Thoracic aorta (tissue), 2 donors: Measurements from ENCODE around the gene KHK. TPM values are rescaled to one million over a fixed set of nuclear protein-coding genes. Genes with fewer than 3 reads are reported as not detected.

Source experiments
- ATAC-seq: fragments of 150-250 bp; one replicate; pipeline ENCODE4 v1.8.0; 2017; ENCODE audit warnings: low read depth; ENCODE audit not compliant: insufficient number of reproducible peaks, low FRiP score
- DNase-seq: peaks from one replicate; pipeline ENCODE4 v3.0.0-alpha.2; 2020; ENCODE audit warnings: low spot score
- H3K27ac ChIP-seq, 2 donors: fragments of 200-600 bp; sonication (generic); 1 replicate in 1 of 2; 2 replicates in 1 of 2; pipeline ENCODE4 v1.5.1; 2016; ENCODE audit warnings: mild to moderate bottlenecking in 2 of 2, moderate library complexity in 2 of 2
- H3K27me3 ChIP-seq: fragments of 200-600 bp; sonication (generic); replicated peaks from 2 replicates; pipeline ENCODE4 v1.6.0; 2016; ENCODE audit warnings: mild to moderate bottlenecking; ENCODE audit not compliant: insufficient read depth
- H3K36me3 ChIP-seq: fragments of 200-600 bp; sonication (generic); one replicate; pipeline ENCODE4 v1.5.1; 2016
- H3K4me1 ChIP-seq, 2 donors: fragments of 200-600 bp; sonication (generic); 1 replicate in 1 of 2; 2 replicates in 1 of 2; pipeline versions ENCODE4 v1.5.1 to v1.6.0; 2016; ENCODE audit warnings: low read depth in 2 of 2, mild to moderate bottlenecking in 1 of 2; ENCODE audit not compliant: control insufficient read depth in 1 of 2
- H3K4me3 ChIP-seq: fragments of 200-600 bp; sonication (generic); 2 replicates; pipeline ENCODE4 v1.5.1; 2016; ENCODE audit warnings: mild to moderate bottlenecking
- H3K9me3 ChIP-seq: fragments of 200-600 bp; sonication (generic); 2 replicates; pipeline ENCODE4 v1.5.1; 2016
- CTCF ChIP-seq: fragments of 200-600 bp; sonication (generic); IDR thresholded peaks from one replicate; pipeline ENCODE4 v1.5.1; 2019; ENCODE audit warnings: antibody characterized with exemption
- total RNA-seq, 2 donors: library from RNA; depleted of rRNA; stranded (reverse); fragments of >200 nt; gene quantifications; one replicate each; pipeline versions ENCODE4 v1.1.0 to v1.2.3, GENCODE V29; 2016

The KHK gene
- total RNA-seq, 2 donors from 2014 or later, result 1.5 to 2.6 TPM

- Histone ChIP-seq H3K27ac (peak overlapping the region; percentile 80 to 87), H3K4me1 (peaks cover 5 to 15% of the 10 kb centered on the region in 2 donors), H3K27me3 (no peaks in the 10 kb centered on the region), H3K36me3 (peaks cover 4% of the 10 kb centered on the region), H3K9me3 (no peaks in the 10 kb centered on the region), H3K4me3 (peak overlapping the region; percentile 89)
- ATAC-seq (no peak), DNase-seq (no peak)
- no peak for TF ChIP-seq CTCF
Measured at GRCh38 chr2:27049422-27050280, 36.9 kb upstream of the KHK start.

- H3K36me3 ChIP-seq, result peaks cover 12% of the 10 kb centered on the region
- ATAC-seq (peak; percentile 88), DNase-seq (peak; percentile 65)
- H3K4me1 ChIP-seq, result peaks cover 5 to 15% of the 10 kb centered on the region in 2 donors
- H3K4me3 ChIP-seq, result peak overlapping the region; percentile 89
- no peaks in the 10 kb centered on the region for H3K9me3 ChIP-seq
- peak overlapping the region; percentile 80 to 87 for H3K27ac ChIP-seq
- H3K27me3 ChIP-seq, result no peaks in the 10 kb centered on the region
- peak; percentile 62 for TF ChIP-seq CTCF
Measured at GRCh38 chr2:27050281-27050995, 36.1 kb upstream of the KHK start.

- H3K4me1 ChIP-seq, result peaks cover 5 to 15% of the 10 kb centered on the region in 2 donors
- H3K27ac ChIP-seq, result peak within 1 kb of the TSS; percentile 80 to 87
- DNase-seq (peak; percentile 87), ATAC-seq (peak; percentile 65)
- TF ChIP-seq CTCF, result no peak
- peaks cover 19% of the 10 kb centered on the region for H3K36me3 ChIP-seq
- H3K27me3 ChIP-seq, result no peaks in the 10 kb centered on the region
- H3K4me3 ChIP-seq, result peak within 1 kb of the TSS; percentile 89
- no peaks in the 10 kb centered on the region for H3K9me3 ChIP-seq
Measured at GRCh38 chr2:27050996-27051901, 35.3 kb upstream of the KHK start, which contains the start of gene AGBL5. Gene AGBL5, plus strand, starts transcription at chr2:27051668. Its CDS starts 1,291 bp downstream, at chr2:27052959.

GRCh38 chr2:27051902-27052645, 34.5 kb upstream of the KHK start:
- TF ChIP-seq CTCF, result no peak

More at GRCh38 chr2:27051902-27052645, 34.5 kb upstream of the KHK start:
- peaks cover 5 to 15% of the 10 kb centered on the region in 2 donors for H3K4me1 ChIP-seq
- H3K9me3 ChIP-seq, result no peaks in the 10 kb centered on the region
- H3K27me3 ChIP-seq, result no peaks in the 10 kb centered on the region
- peaks cover 26% of the 10 kb centered on the region for H3K36me3 ChIP-seq
- H3K27ac ChIP-seq, result peak overlapping the region; percentile 80 to 87
- DNase-seq, result no peak
- no peak for ATAC-seq
- H3K4me3 ChIP-seq, result peak overlapping the region; percentile 89
